GM03348 (cell line): Measurements from ENCODE around the gene PSAP.
"Not testable (repeated sequence)": the region's sequence is repeated elsewhere in the genome, so short reads cannot be mapped to it uniquely, and the experiment has no call there.

ENCODE experiments used
- DNase-seq: peaks from one replicate; pipeline ENCODE4 v3.0.0; 2012; ENCODE audit warnings: low spot score

The PSAP gene

GRCh38 chr10:71850743-71851464 is at the start of gene PSAP:
PSAP (minus strand) TSS chr10:71851251; CDS start chr10:71851221, 30 bp downstream.
- peak; percentile 100 for DNase-seq

- no peak for DNase-seq
These were observed 49.6 kb upstream of the PSAP start for GRCh38 chr10:71900441-71901180.

- no peak for DNase-seq
These were observed 48.8 kb upstream of the PSAP start for GRCh38 chr10:71899665-71900412.

- DNase-seq, result not testable (repeated sequence)
These were observed 47.3 kb upstream of the PSAP start for GRCh38 chr10:71898346-71898745.

GRCh38 chr10:71893920-71894319 is 42.9 kb upstream of the PSAP start:
- DNase-seq, result no peak

GRCh38 chr10:71893258-71893815 is 42.3 kb upstream of the PSAP start:
- no peak for DNase-seq

- no peak for DNase-seq
These were observed 40.4 kb upstream of the PSAP start for GRCh38 chr10:71891437-71891836.

- DNase-seq, result peak; percentile 13
These were observed 38.4 kb upstream of the PSAP start for GRCh38 chr10:71889388-71889987.

- peak; percentile 93 for DNase-seq
These were observed 37.8 kb upstream of the PSAP start for GRCh38 chr10:71888623-71889387.

GRCh38 chr10:71888248-71888622 is 37.2 kb upstream of the PSAP start:
- no peak for DNase-seq

GRCh38 chr10:71887743-71888142 is 36.7 kb upstream of the PSAP start:
- no peak for DNase-seq

GRCh38 chr10:71882813-71883659 is 32.0 kb upstream of the PSAP start:
- DNase-seq, result no peak

- DNase-seq, result no peak
These were observed 30.8 kb upstream of the PSAP start for GRCh38 chr10:71881647-71882355.

GRCh38 chr10:71881307-71881624 is 30.2 kb upstream of the PSAP start:
- DNase-seq, result not testable (repeated sequence)

- DNase-seq, result no peak
These were observed 29.6 kb upstream of the PSAP start for GRCh38 chr10:71880425-71881306.

GRCh38 chr10:71878327-71879034 is 27.4 kb upstream of the PSAP start:
- DNase-seq, result no peak

GRCh38 chr10:71877821-71878220 is 26.8 kb upstream of the PSAP start:
- no peak for DNase-seq

GRCh38 chr10:71874680-71875354 is 23.8 kb upstream of the PSAP start:
- not testable (repeated sequence) for DNase-seq
